MM.1S (cell line): ENCODE data around the gene KCNH2.

Experiments used
- CTCF ChIP-seq: fragments of 300-600 bp; sonication (generic); IDR thresholded peaks from 2 replicates; pipeline ENCODE4 v1.5.1; 2016; ENCODE audit warnings: antibody characterized with exemption, low read length, mixed read lengths
- EZH2 ChIP-seq: fragments of 300-600 bp; sonication (generic); optimal IDR thresholded peaks from 2 replicates; pipeline ENCODE3; 2017; ENCODE audit warnings: low read depth, mild to moderate bottlenecking, antibody characterized with exemption, low read length, mixed read lengths
- EZH2phosphoT487 ChIP-seq: fragments of 300-600 bp; sonication (generic); IDR thresholded peaks from 2 replicates; pipeline ENCODE4 v1.6.1; 2018; ENCODE audit warnings: antibody characterized with exemption, low read length

- TF ChIP-seq EZH2phosphoT487 (no peak), CTCF (no peak), EZH2 (no peak)
Observed at GRCh38 chr7:150936018-150936417, 42.1 kb downstream of the KCNH2 start.
